Measurements from ENCODE around the gene MASP2. TPM values are rescaled to one million over a fixed set of nuclear protein-coding genes. Genes with fewer than 3 reads are reported as not detected.
"Not testable (repeated sequence)": the region's sequence is repeated elsewhere in the genome, so short reads cannot be mapped to it uniquely, and the experiment has no call there.

The MASP2 gene
- total RNA-seq, 4 donors from 2014 or later: not detected

DNA sequence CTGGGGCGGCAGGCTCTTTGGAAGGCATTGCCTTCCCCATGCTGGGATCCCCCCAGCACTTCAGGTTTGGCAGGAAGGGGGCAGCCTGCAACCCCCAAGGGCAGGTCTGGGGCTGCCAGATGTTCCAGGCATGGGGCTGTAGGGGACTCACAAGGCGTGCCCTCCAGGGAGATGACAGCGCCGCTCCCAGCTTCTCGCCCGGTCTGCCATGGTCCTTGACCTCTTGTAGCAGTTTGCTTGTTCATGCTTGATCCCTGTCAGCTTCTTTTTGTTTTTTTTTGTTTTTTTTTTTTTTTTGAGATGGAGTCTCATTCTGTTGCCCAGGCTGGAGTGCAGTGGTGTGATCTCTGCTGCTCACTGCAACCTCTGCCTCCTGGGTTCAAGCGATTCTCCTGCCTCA lies 56.2 kb downstream of the MASP2 start:
- Histone ChIP-seq H3K4me1 (no peaks in the 10 kb centered on the region), H3K4me3 (replicated peaks in 1 of 3) (no peak overlapping the region), H3K27me3 (no peaks in the 10 kb centered on the region), H3K9me3 (no peaks in the 10 kb centered on the region), H3K27ac (no peak overlapping the region), H3K36me3 (no peaks in the 10 kb centered on the region)
- intact Hi-C loops (cut with DNase I): no loop called here
- 81 to 86% methylated on average over 7 of the region's 7 CpGs for WGBS, 2 donors
- no peak for TF ChIP-seq POLR2A (IDR thresholded peaks at IDR 0.05)
- TF ChIP-seq, protein P1, sequence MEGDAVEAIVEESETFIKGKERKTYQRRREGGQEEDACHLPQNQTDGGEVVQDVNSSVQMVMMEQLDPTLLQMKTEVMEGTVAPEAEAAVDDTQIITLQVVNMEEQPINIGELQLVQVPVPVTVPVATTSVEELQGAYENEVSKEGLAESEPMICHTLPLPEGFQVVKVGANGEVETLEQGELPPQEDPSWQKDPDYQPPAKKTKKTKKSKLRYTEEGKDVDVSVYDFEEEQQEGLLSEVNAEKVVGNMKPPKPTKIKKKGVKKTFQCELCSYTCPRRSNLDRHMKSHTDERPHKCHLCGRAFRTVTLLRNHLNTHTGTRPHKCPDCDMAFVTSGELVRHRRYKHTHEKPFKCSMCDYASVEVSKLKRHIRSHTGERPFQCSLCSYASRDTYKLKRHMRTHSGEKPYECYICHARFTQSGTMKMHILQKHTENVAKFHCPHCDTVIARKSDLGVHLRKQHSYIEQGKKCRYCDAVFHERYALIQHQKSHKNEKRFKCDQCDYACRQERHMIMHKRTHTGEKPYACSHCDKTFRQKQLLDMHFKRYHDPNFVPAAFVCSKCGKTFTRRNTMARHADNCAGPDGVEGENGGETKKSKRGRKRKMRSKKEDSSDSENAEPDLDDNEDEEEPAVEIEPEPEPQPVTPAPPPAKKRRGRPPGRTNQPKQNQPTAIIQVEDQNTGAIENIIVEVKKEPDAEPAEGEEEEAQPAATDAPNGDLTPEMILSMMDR (IDR thresholded peaks at IDR 0.05): no peak
- DNase-seq: no peak

DNA sequence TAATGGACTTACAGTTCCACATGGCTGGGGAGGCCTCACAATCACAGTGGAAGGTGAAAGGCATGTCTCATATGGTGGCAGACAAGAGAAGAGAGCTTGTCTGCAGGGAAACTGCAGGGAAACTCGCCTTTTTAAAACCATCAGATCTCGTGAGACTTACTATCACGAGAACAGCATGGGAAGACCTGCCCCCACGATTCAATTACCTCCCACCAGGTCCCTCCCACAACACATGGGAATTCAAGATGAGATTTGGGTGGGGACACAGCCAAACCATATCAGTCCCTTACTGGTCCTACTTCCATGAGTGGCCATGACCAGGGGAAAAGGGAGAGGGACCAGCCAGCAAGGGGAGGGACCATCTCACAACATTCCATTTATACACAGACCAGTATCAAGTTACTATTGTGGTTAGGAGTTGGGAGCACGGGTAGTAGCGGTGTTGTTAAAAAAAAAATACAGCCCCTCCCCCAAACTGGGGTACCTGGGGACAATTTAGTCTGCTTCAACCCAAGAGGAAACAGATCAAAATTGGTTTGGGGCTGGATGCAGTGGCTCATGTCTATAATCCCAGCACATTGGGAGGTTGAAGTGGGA lies 57.0 kb downstream of the MASP2 start:
- H3K4me3 ChIP-seq (replicated peaks in 1 of 3); DNase-seq; H3K4me1 ChIP-seq; intact Hi-C loops (cut with DNase I); H3K9me3 ChIP-seq; H3K36me3 ChIP-seq; H3K27me3 ChIP-seq; H3K27ac ChIP-seq: not testable (repeated sequence)
- 76 to 81% methylated on average over 6 of the region's 6 CpGs for WGBS, 2 donors

DNA sequence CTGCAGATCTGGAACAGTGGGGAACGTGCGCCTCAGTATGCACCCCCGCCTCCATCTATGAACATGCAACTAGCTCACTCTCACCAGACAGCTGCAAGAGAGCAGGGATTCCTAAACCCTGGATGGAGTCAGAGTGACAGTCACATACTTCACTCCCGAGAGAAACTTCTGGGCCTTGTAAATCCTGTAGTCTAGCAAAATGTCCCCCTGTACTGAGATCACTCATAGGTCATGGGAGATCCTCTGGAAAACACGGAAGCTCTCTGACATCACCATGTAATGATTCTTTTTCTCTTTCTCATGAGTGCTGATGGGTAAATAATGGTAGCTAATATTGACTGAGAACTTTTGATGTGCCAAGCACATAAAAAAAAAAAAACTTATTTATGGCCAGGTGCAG lies 57.9 kb downstream of the MASP2 start:
- intact Hi-C loops (cut with DNase I): no loop called here
- H3K27ac ChIP-seq: no peak overlapping the region
- H3K4me3 ChIP-seq (replicated peaks in 1 of 3): no peak overlapping the region
- 94 to 95% methylated on average over 5 of the region's 5 CpGs for WGBS, 2 donors
- H3K9me3 ChIP-seq: no peaks in the 10 kb centered on the region
- no peaks in the 10 kb centered on the region for H3K4me1 ChIP-seq
- no peaks in the 10 kb centered on the region for H3K36me3 ChIP-seq
- DNase-seq: no peak
- no peaks in the 10 kb centered on the region for H3K27me3 ChIP-seq
- TF ChIP-seq, protein P1 (IDR thresholded peaks at IDR 0.05): no peak
- no peak for TF ChIP-seq POLR2A (IDR thresholded peaks at IDR 0.05)

DNA sequence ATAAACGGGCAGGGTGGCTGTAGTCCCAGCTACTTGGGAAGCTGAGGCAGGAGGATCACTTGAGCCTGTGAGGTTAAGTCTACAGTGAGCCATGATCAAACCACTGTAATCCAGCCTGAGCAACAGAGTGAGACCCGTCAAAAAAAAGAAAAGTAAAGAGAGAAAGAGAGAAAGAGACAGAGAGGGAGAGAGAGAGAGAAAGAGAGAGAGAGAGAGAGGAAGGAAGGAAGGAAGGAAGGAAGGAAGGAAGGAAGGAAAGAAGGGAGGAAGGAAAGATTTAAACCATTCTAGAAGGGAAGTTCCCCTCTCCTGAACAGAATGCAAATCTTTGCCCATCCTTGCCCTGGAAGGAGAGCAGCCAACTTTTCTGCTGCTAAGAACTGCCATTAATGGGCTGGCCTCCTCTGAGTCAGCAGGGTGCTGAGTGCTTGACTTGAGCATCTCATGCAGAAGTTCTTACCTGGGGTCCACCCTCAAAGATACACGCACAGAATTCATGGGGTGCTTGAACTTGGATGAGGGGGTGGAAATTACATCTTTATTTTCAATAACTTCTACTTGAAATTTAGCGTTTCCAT lies 59.1 kb downstream of the MASP2 start:
- no peak for DNase-seq
- Histone ChIP-seq H3K27ac (no peak overlapping the region), H3K4me1 (no peaks in the 10 kb centered on the region), H3K4me3 (replicated peaks in 1 of 3) (no peak overlapping the region), H3K36me3 (no peaks in the 10 kb centered on the region), H3K9me3 (no peaks in the 10 kb centered on the region), H3K27me3 (no peaks in the 10 kb centered on the region)
- TF ChIP-seq POLR2A (IDR thresholded peaks at IDR 0.05): no peak
- TF ChIP-seq, protein P1 (IDR thresholded peaks at IDR 0.05): no peak
- WGBS, 2 donors: 83% methylated on average over 4 of the region's 4 CpGs
- intact Hi-C loops (cut with DNase I): no loop called here

DNA sequence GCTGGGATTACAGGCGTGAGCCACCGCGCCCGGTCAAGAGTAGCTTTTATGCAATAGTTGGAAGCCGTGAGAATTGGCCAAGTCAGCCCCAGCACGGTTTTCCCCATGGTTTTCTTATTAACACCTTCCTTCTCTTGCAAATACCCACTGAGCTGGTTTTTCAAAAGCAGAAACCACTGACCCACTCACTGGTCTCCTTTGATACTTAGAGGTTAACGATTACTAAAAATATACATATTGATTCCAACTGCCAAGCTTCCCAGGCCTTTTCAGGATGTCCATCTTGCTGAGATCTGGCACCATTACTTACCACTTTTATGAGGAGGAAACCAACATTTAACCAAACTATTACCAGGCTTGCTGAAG lies 60.5 kb downstream of the MASP2 start:
- Histone ChIP-seq H3K27ac (no peak overlapping the region), H3K36me3 (no peaks in the 10 kb centered on the region), H3K9me3 (no peaks in the 10 kb centered on the region), H3K4me3 (replicated peaks in 1 of 3) (no peak overlapping the region), H3K27me3 (no peaks in the 10 kb centered on the region), H3K4me1 (no peaks in the 10 kb centered on the region)
- TF ChIP-seq, protein P1 (IDR thresholded peaks at IDR 0.05): no peak
- TF ChIP-seq POLR2A (IDR thresholded peaks at IDR 0.05): no peak
- no peak for DNase-seq
- intact Hi-C loops (cut with DNase I): no loop called here
- 62 to 73% methylated on average over 7 of the region's 7 CpGs for WGBS, 2 donors

Data from thyroid gland (tissue), 4 donors.